ENCODE results near the gene GRM7.

The GRM7 gene

GRCh38 chr3:6860954-6861624, at the start of gene GRM7:
TSS of gene GRM7 (plus strand) at chr3:6861115.
- DNase-seq (ENCODE audit: low read depth), result no peak

GRCh38 chr3:6821411-6821810, 39.5 kb upstream of the GRM7 start:
- TF ChIP-seq CTCF (conservative IDR thresholded peaks at IDR 0.05; ENCODE audit: low read depth, low read length), result no peak
- DNase-seq (ENCODE audit: low read depth), result no peak
- no peak overlapping the region for H3K4me3 ChIP-seq (ENCODE audit: low read length)

More at GRCh38 chr3:6860954-6861624, at the start of gene GRM7:
- no peak for TF ChIP-seq CTCF (conservative IDR thresholded peaks at IDR 0.05; ENCODE audit: low read depth, low read length)
- H3K4me3 ChIP-seq (ENCODE audit: low read length), result no peak within 1 kb of the TSS

GRCh38 chr3:6825524-6825923, 35.4 kb upstream of the GRM7 start:
- H3K4me3 ChIP-seq (ENCODE audit: low read length), result no peak overlapping the region
- TF ChIP-seq CTCF (conservative IDR thresholded peaks at IDR 0.05; ENCODE audit: low read depth, low read length), result no peak
- no peak for DNase-seq (ENCODE audit: low read depth)

- no peak overlapping the region for H3K4me3 ChIP-seq (ENCODE audit: low read length)
- TF ChIP-seq CTCF (conservative IDR thresholded peaks at IDR 0.05; ENCODE audit: low read depth, low read length), result no peak
- DNase-seq (ENCODE audit: low read depth), result no peak
These were observed 33.5 kb upstream of the GRM7 start for GRCh38 chr3:6827453-6827852.

GRCh38 chr3:6844723-6845122, 16.2 kb upstream of the GRM7 start:
- no peak overlapping the region for H3K4me3 ChIP-seq (ENCODE audit: low read length)
- DNase-seq (ENCODE audit: low read depth), result no peak
- no peak for TF ChIP-seq CTCF (conservative IDR thresholded peaks at IDR 0.05; ENCODE audit: low read depth, low read length)

GRCh38 chr3:6854184-6854583, 6.7 kb upstream of the GRM7 start:
- no peak for TF ChIP-seq CTCF (conservative IDR thresholded peaks at IDR 0.05; ENCODE audit: low read depth, low read length)
- no peak overlapping the region for H3K4me3 ChIP-seq (ENCODE audit: low read length)
- no peak for DNase-seq (ENCODE audit: low read depth)

GRCh38 chr3:6857510-6857909, 3.4 kb upstream of the GRM7 start:
- no peak for DNase-seq (ENCODE audit: low read depth)
- no peak for TF ChIP-seq CTCF (conservative IDR thresholded peaks at IDR 0.05; ENCODE audit: low read depth, low read length)

More at GRCh38 chr3:6857510-6857909, 3.4 kb upstream of the GRM7 start:
- H3K4me3 ChIP-seq (ENCODE audit: low read length), result no peak overlapping the region
